ENCODE measurements around the gene TRIM39. TPM values are rescaled to one million over a fixed set of nuclear protein-coding genes. Genes with fewer than 3 reads are reported as not detected.
A peak's percentile ranks its signal among the peaks of the same experiment; 100 is the strongest.

The TRIM39 gene
- total RNA-seq, 2 experiments from 2014 or later: 38.2 to 38.3 TPM

DNA sequence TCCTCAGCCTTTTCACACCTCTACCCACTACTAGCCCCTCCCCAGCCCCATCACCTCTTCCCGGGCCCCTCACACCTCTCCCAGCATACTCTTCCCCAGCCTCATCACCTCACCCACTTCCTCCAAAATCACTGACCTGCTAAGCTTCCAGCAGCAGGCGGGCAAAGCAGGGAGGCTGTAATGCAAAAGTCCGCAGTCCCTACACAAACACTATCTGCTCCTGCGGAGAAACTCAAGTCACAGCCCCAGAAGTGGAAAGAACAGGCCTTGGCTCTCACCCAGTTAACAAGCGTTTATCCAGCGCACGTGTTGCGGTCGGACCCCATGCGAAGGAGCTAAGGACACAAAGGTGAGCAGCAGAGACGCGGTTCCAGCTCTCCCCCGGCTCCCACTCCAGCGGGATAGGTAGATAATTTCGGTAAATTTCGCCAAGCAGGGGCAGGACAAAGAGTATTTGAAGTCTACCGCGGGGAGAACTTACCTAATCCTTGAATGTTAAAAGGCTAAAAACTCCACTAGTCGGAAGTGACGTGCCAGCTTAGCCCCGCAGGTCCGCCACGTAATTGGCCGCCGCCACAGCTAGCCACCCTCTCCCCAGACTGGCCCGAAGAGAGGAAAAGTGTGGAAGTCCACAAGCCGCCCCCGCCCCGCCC, 728 bp upstream of the TRIM39 start:
- no peaks in the 10 kb centered on the region for H3K27me3 ChIP-seq (ENCODE audit: control insufficient read depth in 1 of 2, insufficient read depth in 2 of 2, low read length in 2 of 2)
- DNase-seq (peak in 13 of 14 experiments; percentile 44 to 91 (median 68)), ATAC-seq (ENCODE audit: poor library complexity) (peak; percentile 28)
- POLR2A ChIA-PET: interaction anchor here (0.6 to 3.4 kb wide), 30 partner anchors 9 to 1633 kb away, joined by 3 to 61 read pairs (median 5); partner anchors contain the start of genes DDX39B, MDC1, MRPS18B and NELFE
- intact Hi-C loops (cut with DNase I, micrococcal nuclease): loop anchor here (1.0 to 10.0 kb wide), 7 partner anchors 19 to 589 kb away; partner anchors contain the start of genes POLR1H (in 1 of the 2), PPP1R11 (in 1 of the 2), RPP21 (in 1 of the 2) and TRIM26 (in 1 of the 2)
- peaks cover 52% of the 10 kb centered on the region for H3K4me1 ChIP-seq (ENCODE audit: insufficient read depth, low read length)
- Mint-ChIP-seq H3K9me3 (no peaks in the 10 kb centered on the region), H3K27me3 (no peaks in the 10 kb centered on the region), H3K4me3 (peak overlapping the region; percentile 91), H3K36me3 (ENCODE audit: low read depth) (peaks cover 58% of the 10 kb centered on the region), H3K4me1 (ENCODE audit: low read depth) (peaks cover 75% of the 10 kb centered on the region), H3K27ac (peak overlapping the region; percentile 97)
- peak overlapping the region; percentile 98 to 99 for H3K27ac ChIP-seq (ENCODE audit: low read depth in 1 of 2, low read length in 2 of 2)
- H3K9me3 ChIP-seq (ENCODE audit: control insufficient read depth in 1 of 2, insufficient read depth in 1 of 2, low read length in 2 of 2): no peaks in the 10 kb centered on the region
- peaks cover 21% of the 10 kb centered on the region for H3K36me3 ChIP-seq (ENCODE audit: insufficient read depth, low read length)
- CTCF ChIA-PET: interaction anchor here (0.6 to 1.7 kb wide), 4 partner anchors 9 to 223 kb away, joined by 3 to 7 read pairs (median 4); no protein-coding TSS in a partner anchor
- H3K4me3 ChIP-seq (ENCODE audit: low read length): peak overlapping the region; percentile 83
- TF ChIP-seq, protein P1, sequence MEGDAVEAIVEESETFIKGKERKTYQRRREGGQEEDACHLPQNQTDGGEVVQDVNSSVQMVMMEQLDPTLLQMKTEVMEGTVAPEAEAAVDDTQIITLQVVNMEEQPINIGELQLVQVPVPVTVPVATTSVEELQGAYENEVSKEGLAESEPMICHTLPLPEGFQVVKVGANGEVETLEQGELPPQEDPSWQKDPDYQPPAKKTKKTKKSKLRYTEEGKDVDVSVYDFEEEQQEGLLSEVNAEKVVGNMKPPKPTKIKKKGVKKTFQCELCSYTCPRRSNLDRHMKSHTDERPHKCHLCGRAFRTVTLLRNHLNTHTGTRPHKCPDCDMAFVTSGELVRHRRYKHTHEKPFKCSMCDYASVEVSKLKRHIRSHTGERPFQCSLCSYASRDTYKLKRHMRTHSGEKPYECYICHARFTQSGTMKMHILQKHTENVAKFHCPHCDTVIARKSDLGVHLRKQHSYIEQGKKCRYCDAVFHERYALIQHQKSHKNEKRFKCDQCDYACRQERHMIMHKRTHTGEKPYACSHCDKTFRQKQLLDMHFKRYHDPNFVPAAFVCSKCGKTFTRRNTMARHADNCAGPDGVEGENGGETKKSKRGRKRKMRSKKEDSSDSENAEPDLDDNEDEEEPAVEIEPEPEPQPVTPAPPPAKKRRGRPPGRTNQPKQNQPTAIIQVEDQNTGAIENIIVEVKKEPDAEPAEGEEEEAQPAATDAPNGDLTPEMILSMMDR (IDR thresholded peaks at IDR 0.05): no peak

DNA sequence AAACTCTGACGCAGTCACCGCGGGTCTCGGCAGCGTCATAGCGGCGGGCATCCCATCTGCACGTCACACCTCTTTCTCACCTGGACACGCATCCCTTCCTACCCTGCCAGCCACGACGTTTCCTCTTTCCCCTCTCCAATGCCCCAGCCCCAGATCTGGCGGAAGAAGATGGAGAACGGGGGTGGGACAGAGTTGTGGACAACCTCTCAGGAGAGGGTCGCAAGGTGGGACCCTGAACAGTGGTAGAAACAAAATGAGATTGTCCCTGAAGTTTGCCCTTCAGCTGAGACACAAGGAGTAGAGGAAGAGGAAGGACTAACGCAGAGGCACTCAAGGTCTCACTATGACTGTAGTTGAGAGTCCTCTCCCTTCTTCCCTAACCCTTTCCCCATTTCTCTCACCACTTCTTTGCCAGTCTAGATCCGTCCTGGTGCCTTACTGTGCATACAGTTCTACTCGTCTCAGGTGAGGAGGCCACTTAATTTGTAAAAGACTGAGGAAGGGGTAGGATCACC, 562 bp downstream of the TRIM39 start:
- peaks cover 46% of the 10 kb centered on the region for H3K4me1 ChIP-seq (ENCODE audit: insufficient read depth, low read length)
- peak overlapping the region; percentile 83 for H3K4me3 ChIP-seq (ENCODE audit: low read length)
- H3K27me3 ChIP-seq (ENCODE audit: control insufficient read depth in 1 of 2, insufficient read depth in 2 of 2, low read length in 2 of 2): no peaks in the 10 kb centered on the region
- peak in 1 of 14 experiments; percentile 90 for DNase-seq
- Mint-ChIP-seq H3K4me1 (ENCODE audit: low read depth) (peaks cover 62% of the 10 kb centered on the region), H3K36me3 (ENCODE audit: low read depth) (peaks cover 70% of the 10 kb centered on the region), H3K27ac (peak overlapping the region; percentile 97), H3K4me3 (peak overlapping the region; percentile 97), H3K9me3 (no peaks in the 10 kb centered on the region), H3K27me3 (no peaks in the 10 kb centered on the region)
- ATAC-seq (ENCODE audit: poor library complexity): no peak
- TF ChIP-seq, protein P1 (IDR thresholded peaks at IDR 0.05): no peak
- ChIA-PET POLR2A (interaction anchor here (0.6 to 3.4 kb wide), 15 partner anchors 10 to 288 kb away, joined by 3 to 61 read pairs (median 9); partner anchors contain the start of genes POLR1H, PRR3, RPP21 and TRIM26), CTCF (interaction anchor here (1.7 kb wide), 1 partner anchor 10 kb away, joined by 7 read pairs; no protein-coding TSS in a partner anchor)
- intact Hi-C loops (cut with DNase I, micrococcal nuclease): loop anchor here (1.0 to 10.0 kb wide), 7 partner anchors 18 to 588 kb away; partner anchors contain the start of genes POLR1H (in 1 of the 2), PPP1R11 (in 1 of the 2), RPP21 (in 1 of the 2) and TRIM26 (in 1 of the 2)
- peaks cover 33% of the 10 kb centered on the region for H3K36me3 ChIP-seq (ENCODE audit: insufficient read depth, low read length)
- peak overlapping the region; percentile 98 to 99 for H3K27ac ChIP-seq (ENCODE audit: low read depth in 1 of 2, low read length in 2 of 2)
- no peaks in the 10 kb centered on the region for H3K9me3 ChIP-seq (ENCODE audit: control insufficient read depth in 1 of 2, insufficient read depth in 1 of 2, low read length in 2 of 2)

DNA sequence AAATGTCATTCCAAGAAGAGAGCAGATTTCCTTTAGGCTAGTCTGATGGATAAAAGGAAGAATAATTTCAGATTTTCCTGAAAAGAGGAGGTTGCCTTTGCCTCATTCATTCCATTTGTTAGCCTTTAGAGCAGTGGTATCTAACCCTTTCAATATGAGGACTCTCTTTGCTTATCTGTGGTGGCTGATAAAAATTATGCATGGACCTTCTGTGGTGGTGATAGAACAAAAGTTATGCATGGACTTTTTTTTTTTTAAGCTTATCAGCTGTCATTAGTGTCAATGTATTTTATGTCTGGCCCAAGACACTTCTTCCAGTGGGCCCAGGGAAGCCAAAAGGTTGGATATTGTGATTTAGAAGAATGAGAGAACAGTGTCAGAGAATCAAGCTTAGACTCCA, 1.7 kb downstream of the TRIM39 start:
- Mint-ChIP-seq H3K27me3 (no peaks in the 10 kb centered on the region), H3K4me1 (ENCODE audit: low read depth) (peaks cover 52% of the 10 kb centered on the region), H3K36me3 (ENCODE audit: low read depth) (peaks cover 78% of the 10 kb centered on the region), H3K27ac (peak overlapping the region; percentile 97), H3K4me3 (peak overlapping the region; percentile 97), H3K9me3 (no peaks in the 10 kb centered on the region)
- no peaks in the 10 kb centered on the region for H3K27me3 ChIP-seq (ENCODE audit: control insufficient read depth in 1 of 2, insufficient read depth in 2 of 2, low read length in 2 of 2)
- peaks cover 35% of the 10 kb centered on the region for H3K4me1 ChIP-seq (ENCODE audit: insufficient read depth, low read length)
- ATAC-seq (ENCODE audit: poor library complexity): no peak
- no peaks in the 10 kb centered on the region for H3K9me3 ChIP-seq (ENCODE audit: control insufficient read depth in 1 of 2, insufficient read depth in 1 of 2, low read length in 2 of 2)
- CTCF ChIA-PET: interaction anchor here (1.4 kb wide), 1 partner anchor 125 kb away, joined by 6 read pairs; no protein-coding TSS in a partner anchor
- H3K36me3 ChIP-seq (ENCODE audit: insufficient read depth, low read length): peaks cover 33% of the 10 kb centered on the region
- no peak overlapping the region for H3K4me3 ChIP-seq (ENCODE audit: low read length)
- TF ChIP-seq, protein P1 (IDR thresholded peaks at IDR 0.05): no peak
- DNase-seq: no peak
- no peak overlapping the region for H3K27ac ChIP-seq (ENCODE audit: low read depth in 1 of 2, low read length in 2 of 2)
- POLR2A ChIA-PET: interaction anchor here (1.5 to 3.4 kb wide), 2 partner anchors 16 to 115 kb away, joined by 3 to 61 read pairs; partner anchors contain the start of genes RPP21 and TRIM26
- intact Hi-C loops (cut with DNase I, micrococcal nuclease): loop anchor here (5.0 to 10.0 kb wide), 4 partner anchors 71 to 586 kb away; partner anchors contain the start of genes POLR1H (in 1 of the 2) and VARS2 (in 1 of the 2)

Measured in CD4-positive, alpha-beta T cell (primary cell).